Prostate gland (tissue), 2 donors: ENCODE measurements around the gene EFCC1. TPM values are rescaled to one million over a fixed set of nuclear protein-coding genes. Genes with fewer than 3 reads are reported as not detected.
A peak's percentile ranks its signal among the peaks of the same experiment; 100 is the strongest.

Experiments used
- DNase-seq: peaks from one replicate; pipeline ENCODE4 v3.0.0-alpha.2; 2019; ENCODE audit warnings: low spot score
- H3K27ac ChIP-seq, 2 donors: fragments of 200-600 bp; sonication (generic); 2 replicates each; pipeline ENCODE4 v1.5.1; 2017 to 2019
- H3K27me3 ChIP-seq: fragments of 200-600 bp; sonication (generic); replicated peaks from 2 replicates; pipeline ENCODE4 v1.5.1; 2019; ENCODE audit not compliant: insufficient read depth
- H3K36me3 ChIP-seq, 2 donors: fragments of 200-600 bp; sonication (generic); 1 replicate in 1 of 2; 2 replicates in 1 of 2; pipeline versions ENCODE4 v1.5.1 to v1.8.1; 2017 to 2019
- H3K4me1 ChIP-seq: fragments of 200-600 bp; sonication (generic); replicated peaks from 2 replicates; pipeline ENCODE4 v1.5.1; 2019
- H3K4me3 ChIP-seq, 2 donors: fragments of 200-600 bp; sonication (generic); 2 replicates each; pipeline ENCODE4 v1.5.1; 2017 to 2019
- H3K9me3 ChIP-seq: fragments of 200-600 bp; sonication (generic); 2 replicates; pipeline ENCODE4 v1.5.1; 2017
- CTCF ChIP-seq, 4 experiments: fragments of 200-600 bp in 2 of 4; fragments of 450-650 bp in 2 of 4; sonication (generic) in 2 of 4; IDR thresholded peaks; 1 replicate in 3 of 4; 2 replicates in 1 of 4; pipeline ENCODE4 v1.5.1; 2016 to 2019; ENCODE audit warnings: antibody characterized with exemption in 4 of 4, mild to moderate bottlenecking in 2 of 4, moderate library complexity in 2 of 4
- POLR2A ChIP-seq: fragments of 450-650 bp; IDR thresholded peaks from one replicate; pipeline ENCODE4 v1.6.1; 2016; ENCODE audit warnings: antibody characterized with exemption, mild to moderate bottlenecking
- POLR2AphosphoS5 ChIP-seq: sonication (generic); formaldehyde crosslinking; IDR thresholded peaks from one replicate; pipeline ENCODE4 v1.6.1; 2017; ENCODE audit warnings: antibody characterized with exemption
- WGBS: methylation state at CpG from one replicate; pipeline ENCODE4 v1.1.5; 2018; 5-methylcytosine and 5-hydroxymethylcytosine counted together
- intact Hi-C: fragments of 100-400 bp; cut with DNase I; formaldehyde crosslinking; loops from one replicate; pipeline ENCODE4 v1.14.2; 2022
- total RNA-seq, 2 donors: library from RNA; depleted of rRNA; stranded (reverse); fragments of >200 nt; gene quantifications; one replicate each; pipeline ENCODE4 v1.1.0, GENCODE V29; 2016

The EFCC1 gene
- total RNA-seq, 2 donors from 2014 or later: 1.8 to 4.0 TPM

- Histone ChIP-seq H3K27me3 (no peaks in the 10 kb centered on the region), H3K4me1 (no peaks in the 10 kb centered on the region), H3K9me3 (no peaks in the 10 kb centered on the region), H3K36me3 (no peaks in the 10 kb centered on the region), H3K4me3 (no peak overlapping the region), H3K27ac (no peak overlapping the region)
- no peak for DNase-seq
- WGBS: 77% methylated on average over 5 of the region's 5 CpGs
- TF ChIP-seq CTCF (IDR thresholded peaks at IDR 0.05): no peak
- no peak for TF ChIP-seq POLR2A
- no peak for TF ChIP-seq POLR2AphosphoS5
- intact Hi-C loops: no loop called here
Observed at GRCh38 chr3:129020691-129021090, 19.6 kb downstream of the EFCC1 start.

DNA sequence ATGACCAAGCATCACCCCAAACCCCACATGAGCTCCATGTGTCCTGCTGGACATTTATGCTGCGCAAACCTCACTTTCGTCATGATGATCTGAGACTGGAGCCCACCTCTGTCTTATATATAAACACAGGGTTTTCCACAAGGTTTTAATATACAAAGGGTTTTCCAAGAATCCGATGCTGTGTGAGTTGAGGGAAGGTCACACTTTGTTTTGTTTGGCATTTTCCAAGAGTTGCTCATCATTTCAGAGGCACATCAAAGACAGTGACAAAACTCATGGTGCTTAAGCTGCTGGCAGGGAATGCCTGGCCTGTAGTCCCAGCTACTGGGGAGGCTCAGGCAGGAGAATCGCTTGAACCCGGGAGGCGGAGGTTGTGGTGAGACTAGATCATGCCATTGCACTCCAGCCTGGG, 20.0 kb downstream of the EFCC1 start:
- Histone ChIP-seq H3K36me3 (no peaks in the 10 kb centered on the region), H3K27me3 (no peaks in the 10 kb centered on the region), H3K27ac (no peak overlapping the region), H3K9me3 (no peaks in the 10 kb centered on the region), H3K4me1 (no peaks in the 10 kb centered on the region), H3K4me3 (no peak overlapping the region)
- DNase-seq: no peak
- 74% methylated on average over 6 of the region's 6 CpGs for WGBS
- intact Hi-C loops: no loop called here
- TF ChIP-seq POLR2AphosphoS5 (no peak), POLR2A (no peak), CTCF (IDR thresholded peaks at IDR 0.05) (no peak)

DNA sequence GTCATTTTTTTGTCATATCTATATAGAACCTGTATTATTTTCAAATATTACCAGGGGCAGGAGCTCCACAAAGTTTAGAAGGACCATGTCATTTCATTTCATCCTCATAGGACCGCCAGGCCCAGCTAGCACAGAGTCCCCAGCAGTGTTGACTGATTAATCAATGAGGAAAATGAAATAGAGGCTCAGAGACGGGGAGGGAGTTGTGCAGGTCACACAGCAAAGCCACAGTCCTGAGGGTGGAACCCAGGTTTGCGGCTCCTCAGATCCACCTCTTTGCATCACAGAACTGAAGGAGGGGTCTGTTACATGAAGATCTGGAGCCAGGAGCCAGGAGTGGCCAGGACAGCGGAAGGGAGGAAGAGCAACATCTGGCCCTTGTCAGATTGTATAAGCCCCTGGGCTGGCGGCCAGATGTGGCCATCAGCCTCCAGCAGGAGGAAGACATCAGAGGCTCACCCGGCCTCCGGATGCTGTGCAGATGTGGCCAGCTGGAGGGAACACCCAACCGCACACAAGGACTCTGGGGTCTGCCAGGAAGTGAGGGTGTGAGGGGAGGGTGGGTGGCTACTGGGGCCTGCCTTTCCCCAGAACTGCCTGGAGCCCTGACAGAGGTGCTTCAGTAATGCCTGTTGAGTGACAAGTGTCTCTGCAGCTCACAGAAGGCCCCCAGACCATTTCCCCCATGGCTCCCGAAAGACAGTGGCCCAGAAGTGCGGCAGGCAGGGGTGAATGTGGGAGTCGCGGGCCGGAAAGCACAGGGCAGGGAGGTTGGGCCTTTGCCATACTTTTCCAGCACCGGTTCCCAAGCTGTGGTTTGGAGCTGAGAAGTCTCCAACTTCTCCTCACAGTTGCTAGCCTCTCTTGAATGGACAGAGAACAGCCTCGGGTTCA, 21.3 kb downstream of the EFCC1 start:
- Histone ChIP-seq H3K36me3 (no peaks in the 10 kb centered on the region), H3K4me3 (no peak overlapping the region), H3K9me3 (no peaks in the 10 kb centered on the region), H3K27me3 (no peaks in the 10 kb centered on the region), H3K4me1 (no peaks in the 10 kb centered on the region), H3K27ac (peak overlapping the region in 1 of 2 donors; percentile 9)
- 71% methylated on average over 15 of the region's 15 CpGs for WGBS
- TF ChIP-seq POLR2A (no peak), CTCF (IDR thresholded peaks at IDR 0.05) (no peak)
- intact Hi-C loops: no loop called here
- no peak for DNase-seq

DNA sequence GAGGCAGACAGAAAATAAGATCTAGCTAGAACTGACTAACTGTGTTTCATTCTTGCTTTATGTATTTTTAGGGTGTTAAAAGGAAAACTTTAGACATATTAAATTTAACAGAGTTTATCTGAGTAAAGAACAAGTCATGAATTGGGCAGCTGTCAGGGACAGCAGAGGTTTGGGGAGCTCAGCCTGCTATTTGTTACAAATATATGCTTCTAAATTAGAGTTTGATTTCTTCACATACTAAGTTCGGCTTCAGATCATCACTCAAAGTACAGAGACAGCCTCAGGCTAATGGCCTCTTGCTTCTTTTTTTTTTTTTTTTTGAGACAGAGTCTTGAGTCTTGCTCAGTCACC, 21.9 kb downstream of the EFCC1 start:
- no peak overlapping the region for H3K4me3 ChIP-seq
- TF ChIP-seq POLR2AphosphoS5 (no peak), POLR2A (no peak), CTCF (IDR thresholded peaks at IDR 0.05) (no peak)
- intact Hi-C loops: no loop called here
- no peaks in the 10 kb centered on the region for H3K9me3 ChIP-seq
- no peaks in the 10 kb centered on the region for H3K36me3 ChIP-seq
- H3K27ac ChIP-seq: no peak overlapping the region
- DNase-seq: no peak
- H3K27me3 ChIP-seq: no peaks in the 10 kb centered on the region
- no peaks in the 10 kb centered on the region for H3K4me1 ChIP-seq
- WGBS: 71% methylated on average over 1 of the region's 1 CpG

GRCh38 chr3:129023909-129024308, 22.8 kb downstream of the EFCC1 start:
- intact Hi-C loops: no loop called here
- no peaks in the 10 kb centered on the region for H3K9me3 ChIP-seq
- 49% methylated on average over 2 of the region's 2 CpGs for WGBS
- no peak for DNase-seq
- H3K36me3 ChIP-seq: no peaks in the 10 kb centered on the region
- H3K4me1 ChIP-seq: no peaks in the 10 kb centered on the region
- H3K27me3 ChIP-seq: no peaks in the 10 kb centered on the region
- H3K27ac ChIP-seq: no peak overlapping the region
- TF ChIP-seq CTCF (IDR thresholded peaks at IDR 0.05) (peak in 3 of 4 experiments; percentile 17 to 32 (median 20)), POLR2AphosphoS5 (no peak), POLR2A (no peak)
- H3K4me3 ChIP-seq: no peak overlapping the region
